ENCODE measurements around the gene ALX4. TPM values are rescaled to one million over a fixed set of nuclear protein-coding genes. Genes with fewer than 3 reads are reported as not detected.

The ALX4 gene
- total RNA-seq, 1 donor from 2014 or later, result 0.05 TPM

DNA sequence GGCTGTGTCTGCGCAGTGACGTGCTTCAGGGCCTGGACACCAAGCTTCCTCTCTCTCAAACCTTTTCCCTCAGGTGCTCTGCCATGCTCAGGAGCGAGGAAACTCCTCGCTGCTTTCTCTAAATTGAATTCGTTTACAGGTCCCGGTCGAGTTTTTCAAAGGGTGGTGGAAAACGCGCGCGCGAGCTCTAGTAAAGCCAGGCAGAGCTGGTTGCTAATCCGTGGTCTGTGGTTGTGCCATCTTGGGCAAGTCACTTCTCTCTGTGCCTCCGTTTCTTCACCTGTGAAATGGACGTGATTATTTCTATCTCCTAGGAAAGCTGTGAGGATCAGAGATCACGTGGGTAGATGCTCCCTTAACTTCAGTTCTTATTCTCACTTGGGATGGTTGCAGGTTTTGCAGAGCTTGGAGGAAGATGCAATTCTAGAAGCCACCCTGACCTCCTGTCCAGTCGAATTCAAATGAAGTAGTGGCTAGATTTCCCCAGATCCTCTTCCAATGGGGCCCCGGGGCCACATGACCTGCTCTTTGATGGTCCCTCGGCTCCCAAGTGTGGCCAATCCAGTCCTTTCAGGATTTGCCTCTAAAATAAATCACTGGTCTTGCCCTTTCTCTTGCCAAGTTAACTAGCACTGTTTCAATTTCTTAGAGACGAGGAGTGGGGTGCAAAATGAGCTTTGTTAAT is 10.5 kb upstream of the ALX4 start:
- intact Hi-C loops (cut with DNase I), result no loop called here
- peak; percentile 24 for DNase-seq (ENCODE audit: low spot score)

GRCh38 chr11:44319552-44320288 is 9.8 kb upstream of the ALX4 start:
- intact Hi-C loops (cut with DNase I), result no loop called here
- peak; percentile 51 for DNase-seq (ENCODE audit: low spot score)

GRCh38 chr11:44319170-44319551 is 9.2 kb upstream of the ALX4 start:
- intact Hi-C loops (cut with DNase I), result no loop called here
- peak; percentile 58 for DNase-seq (ENCODE audit: low spot score)

DNA sequence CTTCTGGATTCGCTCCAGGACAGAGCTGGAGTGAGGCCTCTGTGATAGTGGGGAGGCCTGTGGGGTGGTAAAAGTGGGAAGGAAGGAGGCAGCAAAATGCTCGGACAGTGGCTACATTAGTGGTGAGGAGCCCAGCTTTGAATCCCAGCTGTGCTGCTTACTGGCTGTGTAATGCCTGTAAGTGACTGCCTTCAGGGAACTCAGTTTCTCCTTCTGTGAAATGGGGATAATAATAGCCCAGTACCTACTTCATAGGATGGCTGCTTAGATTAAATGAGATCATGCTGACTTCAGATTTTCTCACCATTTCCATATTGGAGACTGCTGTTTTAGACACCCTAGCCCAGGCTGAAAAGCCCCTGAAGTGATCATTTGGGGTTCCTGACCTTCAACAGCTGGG is 8.4 kb upstream of the ALX4 start:
- intact Hi-C loops (cut with DNase I), result no loop called here
- no peak for DNase-seq (ENCODE audit: low spot score)

GRCh38 chr11:44316659-44317240 is 6.8 kb upstream of the ALX4 start:
- no peak for DNase-seq (ENCODE audit: low spot score)
- intact Hi-C loops (cut with DNase I), result no loop called here

DNA sequence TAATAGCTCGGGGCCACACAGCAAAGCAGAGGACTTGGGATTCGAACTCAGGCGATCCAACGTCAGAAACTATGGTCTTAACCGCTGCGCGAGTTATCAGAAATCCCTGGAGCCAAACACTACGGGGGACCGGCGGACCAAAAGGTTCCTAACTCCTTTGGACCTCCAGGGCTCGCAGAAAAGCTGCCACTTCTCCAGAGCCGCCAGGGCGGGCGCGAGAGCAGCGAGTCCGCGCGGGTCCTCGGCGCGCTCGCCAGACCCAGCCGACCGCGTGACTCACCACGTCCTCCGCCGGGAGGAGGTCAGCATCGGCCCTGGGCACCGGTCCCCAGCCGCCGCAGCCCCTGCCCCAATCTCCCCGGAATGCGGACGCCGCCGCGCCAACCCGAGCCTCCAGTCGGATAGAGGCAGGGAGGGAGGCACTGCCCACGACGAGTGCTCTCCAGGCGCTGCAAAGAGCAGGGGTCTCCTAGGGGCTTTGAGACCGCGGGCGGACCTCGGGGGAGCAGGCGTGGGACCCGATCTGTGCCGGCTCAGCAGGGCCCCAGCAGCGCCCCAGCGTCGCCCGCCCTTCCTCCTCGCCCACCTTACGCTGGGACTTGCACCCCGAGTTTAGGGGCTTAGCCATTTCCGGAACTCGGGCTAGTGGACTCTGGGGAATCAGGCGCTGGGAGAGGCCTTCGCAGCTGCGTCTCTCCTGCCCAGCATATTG is 6.2 kb upstream of the ALX4 start:
- intact Hi-C loops (cut with DNase I), result no loop called here
- DNase-seq (ENCODE audit: low spot score), result no peak

GRCh38 chr11:44314733-44315132 is 4.8 kb upstream of the ALX4 start:
- intact Hi-C loops (cut with DNase I), result no loop called here
- no peak for DNase-seq (ENCODE audit: low spot score)

DNA sequence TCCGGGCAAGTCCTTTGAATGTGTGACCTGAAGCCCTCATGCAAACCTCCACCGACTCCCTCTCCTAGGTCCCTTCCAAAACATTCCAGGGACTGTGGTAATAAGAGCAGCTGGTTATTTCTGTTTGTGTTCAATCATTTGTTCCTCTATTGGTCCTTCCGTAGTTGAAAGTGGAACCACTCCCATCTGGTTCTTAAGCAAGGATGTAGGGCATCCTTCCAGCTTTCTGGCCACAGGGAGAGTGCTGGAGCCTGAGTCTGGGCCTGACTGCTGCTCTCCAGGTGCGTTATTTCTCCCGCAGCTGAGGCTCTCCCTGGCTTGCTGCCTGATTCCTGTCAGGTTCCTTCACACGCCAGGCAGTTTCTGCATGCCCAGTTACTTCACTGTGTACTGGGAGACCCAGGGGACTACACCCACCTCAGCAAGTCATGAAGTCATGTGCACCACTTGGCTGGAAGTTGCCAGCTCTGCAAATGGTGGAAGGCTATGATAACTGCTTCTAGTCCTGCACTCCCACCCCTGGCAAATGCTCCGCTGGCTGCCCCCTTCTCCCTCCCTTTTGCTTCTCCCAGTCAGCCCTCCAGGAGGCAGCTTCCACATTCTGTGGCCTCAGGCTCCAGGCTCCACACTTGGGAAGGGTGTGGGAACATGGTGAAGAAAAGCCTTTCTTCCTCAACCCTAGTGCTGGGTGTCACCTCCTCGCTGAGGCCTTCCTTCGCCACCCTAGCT is 4.0 kb upstream of the ALX4 start:
- intact Hi-C loops (cut with DNase I), result no loop called here
- DNase-seq (ENCODE audit: low spot score), result no peak

DNA sequence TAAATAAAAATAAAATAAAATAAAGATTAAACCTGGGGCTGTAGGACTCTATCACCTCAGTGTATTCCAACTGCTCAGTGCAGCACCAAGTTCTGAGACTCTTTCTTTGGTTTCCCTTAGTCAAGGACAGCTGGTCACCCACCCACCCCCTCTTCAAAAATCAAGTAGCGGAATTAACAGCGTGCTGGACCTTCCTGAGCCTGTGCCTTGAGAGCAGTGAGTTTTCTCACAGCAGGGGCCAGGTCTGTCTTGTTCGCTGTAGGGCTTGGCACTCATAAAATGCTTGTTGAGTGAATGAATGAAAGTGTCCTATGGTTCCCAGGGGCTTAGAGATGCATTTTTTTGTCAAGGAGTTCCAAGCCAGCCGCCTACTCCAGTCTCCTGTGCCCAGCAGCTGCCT is 2.9 kb upstream of the ALX4 start:
- intact Hi-C loops (cut with DNase I), result no loop called here

DNA sequence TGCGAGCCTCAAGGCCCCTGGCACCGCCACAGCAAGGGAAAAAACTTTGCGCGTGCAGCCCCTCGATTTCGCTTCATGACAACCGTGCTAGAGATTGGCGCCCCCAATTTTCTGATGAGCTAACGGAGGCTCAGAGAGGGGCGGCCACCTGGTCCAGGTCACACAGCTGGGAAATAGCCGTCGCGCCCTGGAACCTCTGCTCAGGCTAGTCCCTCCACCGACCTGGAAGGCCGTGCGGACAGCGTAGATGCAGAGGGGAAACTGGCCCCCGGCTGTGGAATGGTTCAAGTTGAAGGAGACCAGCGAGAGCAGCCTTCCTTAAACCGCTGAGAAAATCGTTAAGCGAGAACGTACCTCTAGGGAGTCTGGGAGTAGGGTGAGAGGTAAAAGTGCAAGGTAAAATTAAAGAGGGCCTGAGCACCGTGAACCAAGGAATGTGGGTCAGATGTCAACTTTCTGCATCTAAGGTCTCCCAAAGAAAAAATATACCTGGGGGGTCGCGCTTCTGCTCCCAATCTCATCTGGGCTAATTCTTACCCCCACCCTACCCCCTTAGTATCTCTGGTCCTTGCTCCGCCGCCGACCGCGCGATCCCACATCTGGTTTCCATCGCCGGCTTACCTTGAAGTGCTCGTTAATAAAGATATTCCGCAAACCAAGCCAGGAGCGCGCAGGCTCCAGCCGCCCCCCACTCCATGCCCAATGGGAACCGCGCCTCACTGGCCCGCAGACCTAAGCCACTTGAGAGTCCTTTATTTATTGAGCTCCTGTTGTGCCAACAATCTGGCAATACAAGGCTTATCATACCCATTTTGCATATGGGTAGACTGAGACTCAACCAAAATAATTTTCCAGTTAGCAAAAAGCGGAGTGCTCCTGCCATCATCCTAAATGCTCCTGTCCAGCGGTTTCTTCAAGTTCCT is 1.7 kb upstream of the ALX4 start:
- intact Hi-C loops (cut with DNase I), result no loop called here
- DNase-seq (ENCODE audit: low spot score), result no peak

More for the DNA sequence above, 2.9 kb upstream of the ALX4 start:
- no peak for DNase-seq (ENCODE audit: low spot score)

DNA sequence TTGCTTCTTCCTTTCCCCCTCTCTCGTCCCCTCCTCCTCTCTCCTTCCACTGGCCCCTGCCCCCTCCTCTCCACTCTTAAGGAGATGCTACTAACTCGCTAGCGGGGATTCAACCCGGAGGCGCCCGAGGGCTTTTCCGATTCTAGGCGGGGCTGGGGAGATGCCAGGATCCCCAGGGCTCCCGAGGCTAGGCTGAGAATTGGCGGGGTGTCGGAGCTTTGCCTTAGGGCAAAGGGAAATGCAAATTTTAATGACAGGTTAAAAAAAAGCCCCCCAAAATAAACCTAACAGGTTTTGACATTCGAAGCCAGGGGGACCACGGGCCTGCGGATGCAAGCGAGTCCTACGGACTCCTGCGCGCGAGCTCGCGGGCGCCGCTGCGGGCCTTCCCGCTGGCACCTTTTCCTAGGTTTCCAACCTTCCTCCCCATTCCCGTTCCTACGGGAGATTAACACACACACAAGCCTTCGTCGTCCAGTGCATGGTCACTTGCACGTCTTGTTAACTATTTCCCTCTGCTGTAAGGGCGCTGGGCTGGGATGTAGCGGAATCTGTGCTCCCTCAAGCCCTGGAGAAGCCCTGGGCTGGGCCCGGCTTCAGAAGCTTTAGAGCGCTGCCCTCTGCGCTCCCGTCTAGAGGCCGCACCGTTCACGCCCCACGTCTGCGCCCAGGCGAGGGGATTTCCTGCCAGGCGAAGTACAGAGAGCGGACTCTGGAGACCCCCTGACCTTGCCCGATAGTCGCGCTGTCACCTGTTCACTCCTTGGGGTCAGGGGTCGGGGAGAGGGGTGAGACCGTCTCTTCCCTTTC is 729 bp upstream of the ALX4 start:
- intact Hi-C loops (cut with DNase I), result no loop called here
- DNase-seq (ENCODE audit: low spot score), result no peak

- intact Hi-C loops (cut with DNase I), result no loop called here
- no peak for DNase-seq (ENCODE audit: low spot score)
Measured at GRCh38 chr11:44310206-44310462, 195 bp upstream of the ALX4 start.

DNA sequence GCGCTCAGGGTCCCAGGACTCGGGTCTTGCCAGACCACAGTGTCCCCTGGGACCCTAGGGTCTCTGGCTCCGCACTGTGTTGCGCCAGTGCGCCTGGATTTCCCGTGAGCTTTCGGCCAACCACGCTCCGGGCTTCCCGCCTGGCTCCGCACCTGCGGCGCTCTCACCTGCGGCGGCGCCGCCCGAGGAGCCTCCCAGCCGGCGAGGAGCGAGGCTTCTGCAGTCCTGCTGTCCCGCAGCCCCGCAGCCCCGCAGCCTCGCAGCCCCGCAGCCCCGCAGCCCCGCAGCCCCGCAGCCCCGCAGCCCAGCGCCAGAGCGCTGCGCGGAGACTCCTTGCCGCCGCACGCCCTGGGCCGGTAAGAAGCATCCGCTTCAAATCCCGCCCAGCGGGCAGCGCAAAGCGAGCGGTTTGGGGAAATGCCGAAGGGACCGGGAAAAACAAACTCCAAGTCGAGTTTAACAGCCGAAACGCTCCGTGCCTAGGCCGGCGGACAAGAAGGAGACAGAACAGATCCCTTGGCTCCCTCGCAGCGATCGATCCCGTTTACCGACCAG is 939 bp downstream of the ALX4 start:
- DNase-seq (ENCODE audit: low spot score), result no peak
- intact Hi-C loops (cut with DNase I), result no loop called here

DNA sequence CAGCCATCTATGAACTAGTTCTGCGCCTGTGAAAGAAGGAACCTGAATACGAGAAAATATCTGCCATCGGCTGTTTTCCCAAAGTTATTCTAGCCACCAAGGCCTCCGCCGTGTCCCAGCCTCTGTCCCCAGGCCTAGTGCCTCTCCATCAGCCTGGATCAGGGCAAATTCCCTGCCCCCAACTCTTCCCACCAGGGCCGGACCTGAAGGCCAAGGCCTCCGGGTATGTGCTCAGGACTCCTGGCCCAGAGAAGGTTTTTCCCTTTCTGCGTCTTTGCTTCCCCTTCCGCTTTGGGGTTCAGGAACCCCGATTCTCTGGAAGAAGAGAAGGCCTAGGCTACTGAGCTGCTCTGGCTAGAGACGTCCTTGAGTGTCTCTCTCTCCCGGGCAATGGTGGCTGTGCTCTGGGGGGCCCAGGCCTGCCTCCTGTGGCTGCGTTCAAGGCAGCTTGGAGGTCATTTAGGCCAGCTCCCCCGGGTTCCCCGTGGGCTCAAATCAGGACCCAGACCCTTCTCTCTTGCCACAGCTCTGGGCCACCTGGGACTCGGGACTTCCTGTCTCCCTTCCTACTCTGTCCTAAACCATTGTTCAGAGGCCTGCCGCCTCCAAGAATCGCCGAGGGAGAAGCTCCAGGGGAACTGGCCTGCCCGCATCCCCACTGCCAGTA is 1.6 kb downstream of the ALX4 start:
- intact Hi-C loops (cut with DNase I), result no loop called here
- no peak for DNase-seq (ENCODE audit: low spot score)

GRCh38 chr11:44307340-44308099 is 2.4 kb downstream of the ALX4 start:
- DNase-seq (ENCODE audit: low spot score), result no peak
- intact Hi-C loops (cut with DNase I), result no loop called here

- intact Hi-C loops (cut with DNase I), result no loop called here
Measured at GRCh38 chr11:44306918-44307244, 3.1 kb downstream of the ALX4 start.

More at GRCh38 chr11:44306918-44307244, 3.1 kb downstream of the ALX4 start:
- no peak for DNase-seq (ENCODE audit: low spot score)

Data from cardiac septum (tissue), 1 donor.